Stimulated activated CD4-positive, alpha-beta T cell treated with anti-CD3 and anti-CD28 coated beads, Interleukin-4, amount 100 ng/mL, for 1 hour (primary cell): ENCODE measurements around the gene OR5AK2.
"Not testable (repeated sequence)": the region's sequence is repeated elsewhere in the genome, so short reads cannot be mapped to it uniquely, and the experiment has no call there.

Experiments
- DNase-seq: peaks from one replicate; pipeline ENCODE4 v3.0.0-alpha.2; 2020

The OR5AK2 gene, protein sequence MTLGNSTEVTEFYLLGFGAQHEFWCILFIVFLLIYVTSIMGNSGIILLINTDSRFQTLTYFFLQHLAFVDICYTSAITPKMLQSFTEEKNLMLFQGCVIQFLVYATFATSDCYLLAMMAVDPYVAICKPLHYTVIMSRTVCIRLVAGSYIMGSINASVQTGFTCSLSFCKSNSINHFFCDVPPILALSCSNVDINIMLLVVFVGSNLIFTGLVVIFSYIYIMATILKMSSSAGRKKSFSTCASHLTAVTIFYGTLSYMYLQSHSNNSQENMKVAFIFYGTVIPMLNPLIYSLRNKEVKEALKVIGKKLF

DNA sequence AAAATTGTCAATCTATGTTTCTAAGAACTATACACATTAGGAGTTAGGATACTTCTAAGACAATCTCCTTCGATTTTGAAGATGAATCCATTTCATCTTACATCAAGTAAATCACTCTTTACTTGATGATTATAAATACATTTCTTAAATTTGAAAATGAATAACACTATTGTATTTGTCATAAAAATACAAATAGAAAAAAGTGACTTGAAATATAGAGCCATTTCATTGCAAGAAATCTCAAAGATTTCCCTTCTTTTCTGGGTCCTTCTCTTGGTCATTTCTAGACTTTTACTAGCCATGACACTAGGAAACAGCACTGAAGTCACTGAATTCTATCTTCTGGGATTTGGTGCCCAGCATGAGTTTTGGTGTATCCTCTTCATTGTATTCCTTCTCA, at the start of gene OR5AK2:
Gene OR5AK2, plus strand, starts transcription at position 301 of the 400 bp plus-strand sequence. Its CDS starts 0 bp downstream, at position 301.
- no peak for DNase-seq

DNA sequence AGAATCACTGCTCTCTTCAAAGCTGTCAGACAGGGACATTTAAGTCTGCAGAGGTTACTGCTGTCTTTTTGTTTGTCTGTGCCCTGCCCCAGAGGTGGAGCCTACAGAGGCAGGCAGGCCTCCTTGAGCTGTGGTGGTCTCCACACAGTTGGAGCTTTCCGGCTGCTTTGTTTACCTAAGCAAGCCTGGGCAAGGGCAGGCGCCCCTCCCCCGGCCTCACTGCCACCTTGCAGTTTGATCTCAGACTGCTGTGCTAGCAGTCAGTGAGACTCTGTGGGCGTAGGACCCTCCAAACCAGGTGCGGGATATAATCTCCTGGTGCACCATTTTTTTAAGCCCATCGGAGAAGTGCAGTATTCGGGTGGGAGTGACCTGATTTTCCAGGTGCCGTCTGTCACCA, 43.2 kb upstream of the OR5AK2 start:
- not testable (repeated sequence) for DNase-seq

DNA sequence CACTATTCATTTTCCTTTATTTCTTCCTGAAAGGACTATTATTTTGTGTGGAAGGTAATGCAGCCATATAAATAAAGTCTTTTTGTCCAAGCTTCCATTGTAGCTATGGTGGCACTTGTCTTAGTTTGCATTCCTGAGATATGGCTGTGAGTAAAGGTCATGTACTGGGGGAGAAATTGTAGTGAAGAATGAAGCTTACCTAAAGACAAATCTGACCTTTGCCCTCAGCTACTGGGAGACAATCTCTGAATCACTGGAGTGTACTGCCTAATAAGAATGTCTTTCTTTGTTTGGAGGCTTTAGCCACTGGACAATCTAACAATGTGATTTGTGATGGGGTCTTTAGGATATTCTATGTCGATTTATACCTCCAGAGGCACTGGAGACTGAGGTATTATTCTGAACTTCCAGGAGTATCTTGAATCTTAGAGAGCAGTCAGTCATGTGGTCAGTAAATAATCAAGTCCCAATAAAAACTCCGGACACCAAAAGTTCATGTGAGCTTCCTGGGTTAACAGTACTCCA, 39.7 kb upstream of the OR5AK2 start:
- no peak for DNase-seq

DNA sequence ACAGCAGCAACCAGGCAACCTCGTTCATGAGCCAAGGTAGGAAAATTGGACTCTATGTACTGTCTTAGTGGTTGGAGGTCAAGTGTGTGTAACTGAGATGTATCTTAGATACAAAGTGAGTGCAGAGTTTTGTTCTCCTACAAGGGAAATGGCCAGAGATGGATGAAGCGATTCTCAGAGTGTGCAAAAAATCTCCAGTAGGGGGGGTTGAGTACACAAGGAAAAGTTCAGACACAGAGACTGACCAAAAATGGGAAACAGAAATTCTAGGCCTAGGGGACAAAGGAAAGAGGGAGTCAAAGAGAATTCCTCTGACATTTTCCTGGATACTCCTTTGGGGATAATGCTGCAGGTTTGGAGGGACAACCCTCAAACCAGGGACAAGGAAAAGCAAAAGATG, 38.2 kb upstream of the OR5AK2 start:
- no peak for DNase-seq

DNA sequence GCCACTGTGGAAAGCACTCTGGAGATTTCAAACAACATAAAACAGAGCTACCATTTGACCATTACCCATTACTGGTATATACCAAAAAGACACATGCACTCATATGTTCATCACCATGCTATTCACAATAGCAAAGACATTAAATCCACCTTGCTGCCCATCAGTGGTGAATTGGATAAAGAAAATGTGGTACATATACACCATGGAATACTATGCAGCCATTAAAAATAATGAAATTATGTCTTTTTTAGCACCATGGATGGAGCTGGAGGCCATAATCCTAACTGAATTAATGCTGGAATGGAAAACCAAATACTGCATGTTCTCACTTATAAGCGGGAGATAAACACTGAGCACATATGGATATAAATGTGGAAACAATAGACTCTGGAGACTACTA, 34.8 kb upstream of the OR5AK2 start:
- DNase-seq = not testable (repeated sequence)

DNA sequence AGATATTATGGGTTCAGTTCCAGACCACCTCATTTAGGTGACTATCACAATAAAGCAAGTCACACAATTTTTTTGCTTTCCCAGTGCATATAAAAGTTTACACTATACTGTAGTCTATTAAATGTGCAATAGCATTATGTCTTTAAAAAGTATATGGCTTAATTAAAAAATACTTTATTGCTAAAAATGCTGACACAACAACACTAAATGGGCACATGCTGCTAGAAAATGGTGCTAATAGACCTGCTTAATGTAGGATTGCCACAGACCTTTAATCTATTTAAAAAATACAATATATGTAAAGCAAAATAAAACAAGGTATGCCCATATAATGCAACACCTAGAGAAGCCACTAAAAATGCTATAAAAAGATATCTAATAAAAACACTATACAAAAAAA, 27.1 kb upstream of the OR5AK2 start:
- no peak for DNase-seq

DNA sequence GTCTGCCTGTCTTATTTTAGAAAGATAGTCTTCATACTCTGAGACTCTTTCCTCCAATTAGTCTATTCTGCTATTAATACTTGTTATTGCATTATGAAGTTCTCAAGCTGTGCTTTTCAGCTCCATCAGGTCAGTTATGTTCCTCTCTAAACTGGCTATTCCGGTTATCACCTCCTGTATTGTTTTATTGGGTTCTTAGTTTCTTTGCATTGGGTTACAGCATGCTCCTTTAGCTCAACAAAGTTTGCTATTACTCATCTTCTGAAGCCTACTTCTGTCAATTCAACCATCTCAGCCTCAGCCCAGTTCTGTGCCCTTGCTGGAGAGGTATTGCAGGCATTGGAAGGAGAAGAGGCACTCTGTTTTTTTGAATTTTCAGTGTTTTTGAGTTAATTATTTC, 21.0 kb upstream of the OR5AK2 start:
- no peak for DNase-seq

DNA sequence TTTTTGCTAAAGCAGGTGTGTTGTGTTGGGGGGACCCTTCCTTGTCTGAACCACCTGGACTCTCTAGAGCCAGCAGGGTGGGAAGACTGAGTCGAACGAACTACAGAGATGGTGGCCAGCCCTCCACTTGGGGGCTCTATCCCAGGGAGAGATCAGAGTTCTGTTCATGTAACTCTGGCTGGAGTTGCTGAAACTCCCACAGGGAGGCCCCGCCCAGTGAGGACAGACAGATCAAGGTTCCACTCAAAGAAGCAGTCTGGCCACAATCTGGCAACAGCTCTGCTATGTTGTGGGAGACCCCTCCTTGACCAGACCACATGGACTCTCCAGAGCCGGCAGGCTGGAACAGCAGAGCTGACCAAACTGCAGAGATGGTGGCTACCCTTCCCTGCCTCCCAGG, 20.2 kb upstream of the OR5AK2 start:
- DNase-seq = no peak

DNA sequence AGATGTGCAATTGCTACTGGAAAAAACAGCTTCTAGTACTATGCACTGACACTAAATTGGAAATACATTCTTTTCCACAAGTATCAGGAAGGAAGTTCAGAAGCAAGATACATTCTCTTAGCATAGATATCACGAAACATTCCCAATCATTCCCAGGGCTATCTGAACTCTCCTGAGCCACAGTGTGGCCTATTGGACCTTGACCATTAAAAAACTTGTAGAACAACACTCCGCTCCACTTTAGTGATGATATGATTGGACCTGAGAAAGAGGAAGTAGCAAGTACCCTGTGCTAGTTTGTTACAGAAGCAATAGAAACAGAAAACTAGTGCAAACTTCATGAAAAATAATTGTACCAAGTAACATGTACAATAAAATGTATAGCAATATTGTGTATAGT, 11.4 kb upstream of the OR5AK2 start:
- DNase-seq = no peak

DNA sequence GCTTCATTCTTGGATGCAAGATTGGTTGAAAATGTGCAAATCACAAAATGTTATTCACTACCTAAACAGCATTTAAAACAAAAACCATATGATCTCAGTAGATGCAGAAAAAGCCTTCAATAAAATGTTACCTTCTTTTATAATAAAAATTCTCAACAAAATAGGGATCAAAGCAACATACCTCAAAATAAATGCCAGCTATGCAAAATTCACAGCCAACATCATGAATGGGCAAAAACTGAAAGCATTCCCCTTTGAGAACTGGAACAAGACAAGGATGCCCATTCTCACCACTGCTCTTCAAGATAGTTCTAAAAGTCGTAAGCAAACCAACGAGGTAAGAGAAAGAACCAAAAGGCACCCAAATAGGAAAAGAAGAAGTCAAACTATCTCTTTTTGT, 2.0 kb downstream of the OR5AK2 start:
- DNase-seq = no peak

DNA sequence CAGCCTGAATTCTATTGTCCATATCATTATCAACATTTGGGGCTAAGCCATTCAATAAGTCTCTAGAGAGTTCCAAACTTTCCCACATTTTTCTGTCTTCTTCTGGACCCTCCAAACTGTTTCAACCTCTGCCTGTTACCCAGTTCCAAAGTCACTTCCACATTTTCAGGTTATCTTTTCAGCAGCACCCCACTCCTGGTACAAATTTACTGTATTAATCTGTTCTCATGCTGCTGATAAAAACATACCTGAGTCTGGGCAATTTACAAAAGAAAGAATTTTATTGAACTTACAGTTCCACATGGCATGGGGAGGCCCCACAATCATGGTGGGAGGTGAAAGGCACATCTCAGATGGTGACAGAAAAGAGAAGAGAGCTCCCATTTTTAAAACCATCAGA, 5.8 kb downstream of the OR5AK2 start:
- DNase-seq = no peak

DNA sequence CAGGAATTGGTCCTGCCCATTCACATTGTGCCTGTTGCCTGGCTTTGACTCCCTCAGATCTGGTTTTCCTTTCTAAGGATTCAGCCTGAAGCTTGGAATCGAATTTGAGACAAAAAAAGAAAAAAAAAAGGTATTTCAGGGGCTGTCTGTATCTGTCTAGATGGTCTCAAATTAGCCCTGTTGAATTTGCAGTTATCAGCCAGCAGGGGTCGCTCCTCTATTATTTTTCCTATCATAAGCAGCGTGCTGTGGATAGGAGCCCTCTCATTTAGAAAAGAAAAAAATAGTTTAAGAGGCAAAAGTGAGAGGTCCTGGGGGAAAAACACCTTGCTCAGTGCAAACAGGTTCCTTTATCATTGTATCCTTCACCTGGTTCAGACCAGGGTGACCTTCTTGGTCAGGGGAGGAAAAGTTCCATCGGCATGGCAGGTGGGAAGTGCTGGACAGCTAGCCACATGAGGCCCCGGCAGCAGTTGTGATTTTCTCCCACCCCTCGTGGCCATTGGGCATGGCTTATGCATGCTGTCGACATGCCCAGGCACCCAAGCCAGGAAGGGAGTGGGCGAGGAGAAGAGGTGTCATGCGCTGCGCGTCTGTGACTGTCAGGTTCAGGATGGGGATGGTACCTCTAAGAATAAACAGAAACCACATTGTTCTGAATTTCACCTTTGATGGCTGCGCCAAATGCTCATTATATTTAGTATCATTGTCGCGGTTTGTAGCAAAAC, 13.1 kb downstream of the OR5AK2 start:
- no peak for DNase-seq

DNA sequence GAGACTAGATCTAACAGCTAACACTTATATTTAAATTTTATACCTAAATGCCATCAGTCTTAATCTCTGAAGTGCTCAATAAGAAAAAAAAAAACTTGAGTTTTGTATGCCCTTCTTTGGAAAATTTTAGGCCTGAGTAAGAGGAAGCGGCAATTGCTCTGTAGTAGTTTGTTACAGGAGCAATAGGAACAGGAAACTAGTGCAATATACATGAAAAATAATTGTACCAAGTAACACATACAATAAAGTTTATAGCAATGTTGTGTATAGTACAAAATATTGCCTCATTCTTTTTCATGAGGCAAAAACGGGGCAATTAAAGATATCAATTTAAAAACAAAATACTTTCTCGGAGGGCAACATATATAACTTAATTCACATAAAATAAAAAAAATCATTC, 19.7 kb downstream of the OR5AK2 start:
- DNase-seq = no peak

DNA sequence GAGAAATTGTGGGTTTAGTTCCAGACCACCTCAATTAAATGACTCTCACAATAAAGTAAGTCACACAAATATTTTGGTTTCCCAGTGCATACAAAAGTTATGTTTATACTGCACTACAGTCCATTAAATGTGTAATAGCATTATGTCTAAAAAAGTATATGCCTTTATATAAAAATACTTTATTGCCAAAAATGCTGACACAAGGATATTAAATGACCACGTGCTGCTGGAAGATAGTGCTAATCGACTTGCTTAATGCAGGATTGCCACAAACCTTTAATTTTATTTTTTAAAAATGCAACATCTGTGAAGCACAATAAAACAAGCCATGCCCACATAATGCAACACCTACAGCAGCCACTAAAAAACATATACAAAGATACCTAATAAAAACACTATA, 27.0 kb downstream of the OR5AK2 start:
- DNase-seq = no peak

DNA sequence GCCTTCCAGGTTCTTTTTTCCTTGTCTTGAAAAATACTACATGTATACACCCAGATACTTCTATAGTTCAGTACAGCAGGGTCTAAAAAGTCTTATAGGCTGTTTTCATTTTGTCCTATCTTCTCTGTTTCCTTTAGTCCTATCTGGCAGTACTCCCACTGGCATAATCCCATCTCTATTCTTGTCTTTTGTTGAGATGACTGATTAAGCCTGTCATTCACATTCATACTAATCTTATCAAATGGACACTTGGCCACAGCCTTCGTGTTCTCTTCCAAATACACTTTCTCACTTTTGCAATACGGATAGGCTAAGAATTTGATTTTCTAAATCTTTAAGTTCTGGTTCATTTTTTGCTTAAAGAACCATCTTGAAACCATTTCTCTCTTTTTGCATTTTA, 42.8 kb downstream of the OR5AK2 start:
- DNase-seq = no peak
